H9 (cell line): ENCODE measurements around the gene VWA8. TPM values are rescaled to one million over a fixed set of nuclear protein-coding genes. Genes with fewer than 3 reads are reported as not detected.

Experiments used
- DNase-seq: peaks from one replicate; pipeline ENCODE4 v3.0.0-alpha.2; 2017
- H2AFZ ChIP-seq: one replicate; pipeline ENCODE4 v1.6.1; 2013; ENCODE audit warnings: mild to moderate bottlenecking, low read length, control low read depth, moderate library complexity
- H2AK5ac ChIP-seq: 2 replicates; pipeline ENCODE4 v1.6.1; 2013; ENCODE audit warnings: low read length, control low read depth, mixed read lengths; ENCODE audit not compliant: insufficient read length
- H2BK120ac ChIP-seq: one replicate; pipeline ENCODE4 v1.6.1; 2013; ENCODE audit warnings: low read depth, mild to moderate bottlenecking, low read length, control low read depth, inconsistent platforms; ENCODE audit not compliant: poor library complexity, severe bottlenecking
- H2BK12ac ChIP-seq: 2 replicates; pipeline ENCODE4 v1.6.1; 2013; ENCODE audit warnings: low read length, control low read depth, mixed read lengths, low read depth; ENCODE audit not compliant: insufficient read length
- H2BK15ac ChIP-seq: 2 replicates; pipeline ENCODE4 v1.6.1; 2013; ENCODE audit warnings: low read depth, low read length, control low read depth
- H2BK20ac ChIP-seq: one replicate; pipeline ENCODE4 v1.6.1; 2013; ENCODE audit warnings: low read depth, mild to moderate bottlenecking, low read length, control low read depth, inconsistent platforms; ENCODE audit not compliant: poor library complexity, severe bottlenecking
- H2BK5ac ChIP-seq: 2 replicates; pipeline ENCODE4 v1.6.1; 2013; ENCODE audit warnings: low read length, control low read depth, mixed read lengths; ENCODE audit not compliant: insufficient read length
- H3K14ac ChIP-seq: 2 replicates; pipeline ENCODE4 v1.6.1; 2013; ENCODE audit warnings: low read length, control low read depth; ENCODE audit not compliant: insufficient read depth
- H3K18ac ChIP-seq: 2 replicates; pipeline ENCODE4 v1.6.1; 2013; ENCODE audit warnings: low read depth, mild to moderate bottlenecking, mixed read lengths, low read length, control low read depth; ENCODE audit not compliant: insufficient read length
- H3K23ac ChIP-seq: 2 replicates; pipeline ENCODE4 v1.6.1; 2013; ENCODE audit warnings: low read length, control low read depth, mixed read lengths, low read depth; ENCODE audit not compliant: insufficient read length
- H3K23me2 ChIP-seq: 2 replicates; pipeline ENCODE4 v1.6.1; 2013; ENCODE audit warnings: low read depth, mild to moderate bottlenecking, mixed read lengths, low read length, control low read depth; ENCODE audit not compliant: insufficient read length, poor library complexity, severe bottlenecking
- H3K27ac ChIP-seq: 2 replicates; pipeline ENCODE4 v1.5.1; 2013; ENCODE audit warnings: low read length, control low read depth, mixed read lengths, low read depth; ENCODE audit not compliant: insufficient read length
- H3K27me3 ChIP-seq: 2 replicates; pipeline ENCODE4 v1.6.1; 2013; ENCODE audit warnings: low read length, control low read depth, inconsistent platforms; ENCODE audit not compliant: insufficient read depth
- H3K4ac ChIP-seq: 2 replicates; pipeline ENCODE4 v1.6.1; 2013; ENCODE audit warnings: low read depth, mild to moderate bottlenecking, control low read depth, inconsistent platforms, low read length, moderate library complexity
- H3K4me1 ChIP-seq: 2 replicates; pipeline ENCODE4 v1.6.1; 2013; ENCODE audit warnings: low read length, control low read depth, inconsistent platforms; ENCODE audit not compliant: insufficient read depth
- H3K4me2 ChIP-seq: 2 replicates; pipeline ENCODE4 v1.6.1; 2013; ENCODE audit warnings: low read length, control low read depth, mixed read lengths; ENCODE audit not compliant: insufficient read length, insufficient read depth
- H3K56ac ChIP-seq: 2 replicates; pipeline ENCODE4 v1.6.1; 2013; ENCODE audit warnings: low read depth, mild to moderate bottlenecking, mixed read lengths, low read length, control low read depth; ENCODE audit not compliant: insufficient read length
- H3K79me1 ChIP-seq: 2 replicates; pipeline ENCODE4 v1.6.1; 2013; ENCODE audit warnings: low read depth, mild to moderate bottlenecking, moderate library complexity, low read length, control low read depth, inconsistent platforms; ENCODE audit not compliant: insufficient read depth, poor library complexity, severe bottlenecking
- H3K79me2 ChIP-seq: 2 replicates; pipeline ENCODE4 v1.6.1; 2013; ENCODE audit warnings: low read length, control low read depth, inconsistent platforms; ENCODE audit not compliant: insufficient read depth
- H3K9ac ChIP-seq: 2 replicates; pipeline ENCODE4 v1.6.1; 2013; ENCODE audit warnings: low read length, control low read depth, mixed read lengths; ENCODE audit not compliant: insufficient read length; ENCODE audit errors: extremely low read depth
- H3K9me3 ChIP-seq: one replicate; pipeline ENCODE4 v1.6.1; 2013; ENCODE audit warnings: low read depth, low read length, inconsistent platforms; ENCODE audit not compliant: control insufficient read depth
- H3T11ph ChIP-seq: one replicate; pipeline ENCODE4 v1.6.1; 2013; ENCODE audit warnings: mild to moderate bottlenecking, low read length, control low read depth, inconsistent platforms
- H4K20me1 ChIP-seq: one replicate; pipeline ENCODE4 v1.6.1; 2013; ENCODE audit not compliant: control insufficient read depth, insufficient read length, insufficient read depth
- H4K5ac ChIP-seq: 2 replicates; pipeline ENCODE4 v1.6.1; 2013; ENCODE audit warnings: low read depth, mild to moderate bottlenecking, mixed read lengths, low read length, control low read depth; ENCODE audit not compliant: insufficient read length
- H4K8ac ChIP-seq: replicated peaks from 2 replicates; pipeline ENCODE4 v1.6.1; 2013; ENCODE audit warnings: low read length, control low read depth, mixed read lengths, low read depth; ENCODE audit not compliant: insufficient read length
- H4K91ac ChIP-seq: 2 replicates; pipeline ENCODE4 v1.6.1; 2013; ENCODE audit warnings: low read depth, mild to moderate bottlenecking, moderate library complexity, mixed read lengths, low read length, control low read depth; ENCODE audit not compliant: insufficient read length
- H3K27ac Mint-ChIP-seq, 3 experiments: 2 replicates in 2 of 3; 3 replicates in 1 of 3; pipeline ENCODE4 v1.8.0; 2020 to 2021; ENCODE audit warnings: mixed read lengths in 3 of 3, mild to moderate bottlenecking in 1 of 3, moderate library complexity in 1 of 3
- H3K27me3 Mint-ChIP-seq: 2 replicates; pipeline ENCODE4 v1.8.0; 2021; ENCODE audit warnings: low read depth, mild to moderate bottlenecking, moderate library complexity, mixed read lengths
- H3K36me3 Mint-ChIP-seq, 3 experiments: 2 replicates in 2 of 3; 3 replicates in 1 of 3; pipeline ENCODE4 v1.8.0; 2020 to 2021; ENCODE audit warnings: low read depth in 3 of 3, mixed read lengths in 3 of 3; ENCODE audit not compliant: insufficient read depth in 1 of 3
- H3K4me1 Mint-ChIP-seq, 2 experiments: 2 replicates each; pipeline ENCODE4 v1.8.0; 2020; ENCODE audit warnings: mixed read lengths in 2 of 2
- H3K4me3 Mint-ChIP-seq, 2 experiments: 2 replicates in 1 of 2; 3 replicates in 1 of 2; pipeline ENCODE4 v1.8.0; 2020 to 2021; ENCODE audit warnings: mild to moderate bottlenecking in 2 of 2, mixed read lengths in 2 of 2, moderate library complexity in 1 of 2
- H3K9me3 Mint-ChIP-seq, 2 experiments: 2 replicates in 1 of 2; 3 replicates in 1 of 2; pipeline ENCODE4 v1.8.0; 2020; ENCODE audit warnings: mild to moderate bottlenecking in 2 of 2, mixed read lengths in 2 of 2, moderate library complexity in 1 of 2
- CTCF ChIP-seq: fragments of 200-600 bp; sonication (generic); conservative IDR thresholded peaks from 3 replicates; pipeline ENCODE4 v1.8.0; 2021; ENCODE audit warnings: antibody characterized with exemption, mild to moderate bottlenecking
- WGBS: extraction: QIAGEN DNeasy Blood & Tissue Kit; methylation state at CpG from one replicate; pipeline ENCODE4 v1.1.7; 2013; ENCODE audit warnings: missing lambda C conversion rate, low lambda C conversion rate, mixed read lengths; ENCODE audit not compliant: insufficient read length; ENCODE audit errors: extremely low coverage; 5-methylcytosine and 5-hydroxymethylcytosine counted together
- total RNA-seq: library from RNA; stranded (reverse); gene quantifications from 2 replicates; pipeline ENCODE4 v1.2.1, GENCODE V29; 2021

Gene VWA8
- total RNA-seq, 1 experiment from 2014 or later = 17.4 TPM

DNA sequence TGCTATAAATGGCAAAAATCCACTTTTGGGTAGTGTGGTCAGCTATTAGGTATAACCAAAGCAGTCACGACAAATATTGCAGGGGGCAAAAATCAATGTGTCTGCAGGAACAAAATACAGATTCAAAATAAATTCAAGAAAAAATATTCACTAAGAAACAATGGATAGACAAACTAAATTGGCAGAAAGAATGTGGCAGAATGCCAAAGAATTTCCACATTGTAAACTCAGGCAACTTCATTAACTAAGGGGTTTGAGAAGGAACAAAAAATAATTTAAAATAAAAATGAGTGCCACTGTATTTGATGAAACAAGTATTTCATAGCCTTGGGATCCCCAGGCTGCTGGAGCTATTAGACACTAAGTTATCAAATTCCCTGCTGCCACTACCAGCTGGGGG is 193.1 kb downstream of the VWA8 start:
- Histone ChIP-seq H3K79me2 (no peaks in the 10 kb centered on the region), H3K27ac (no peak overlapping the region), H3K18ac (no peak overlapping the region), H3T11ph (no peak overlapping the region), H2AFZ (no peak overlapping the region), H4K5ac (no peak overlapping the region), H4K8ac (no peak overlapping the region), H3K23ac (no peak overlapping the region), H2AK5ac (no peak overlapping the region), H3K4me2 (no peak overlapping the region), H3K23me2 (no peaks in the 10 kb centered on the region), H3K4me1 (no peaks in the 10 kb centered on the region), H4K91ac (no peak overlapping the region), H3K4ac (no peak overlapping the region), H2BK20ac (no peak overlapping the region), H3K56ac (no peak overlapping the region), H3K79me1 (no peaks in the 10 kb centered on the region), H2BK12ac (no peak overlapping the region), H3K9me3 (no peaks in the 10 kb centered on the region), H3K27me3 (no peaks in the 10 kb centered on the region), H2BK120ac (no peak overlapping the region), H2BK5ac (no peak overlapping the region), H3K9ac (no peak overlapping the region), H4K20me1 (no peaks in the 10 kb centered on the region), H2BK15ac (no peak overlapping the region), H3K14ac (no peak overlapping the region)
- peaks cover under 1% of the 10 kb centered on the region in 2 experiments; a peak in 1 of 4 replicates for H3K4me1 Mint-ChIP-seq
- no CpG with 5 or more reads among the region's 1 CpG for WGBS
- H3K9me3 Mint-ChIP-seq = no peaks in the 10 kb centered on the region
- H3K27ac Mint-ChIP-seq = no peak overlapping the region
- H3K27me3 Mint-ChIP-seq = no peaks in the 10 kb centered on the region
- H3K36me3 Mint-ChIP-seq = no peaks in the 10 kb centered on the region
- no peak for DNase-seq
- H3K4me3 Mint-ChIP-seq = no peak overlapping the region
- TF ChIP-seq CTCF = no peak
